Osteoblast (primary cell): ENCODE measurements around the gene AHNAK. TPM values are rescaled to one million over a fixed set of nuclear protein-coding genes. Genes with fewer than 3 reads are reported as not detected.

ENCODE experiments used
- DNase-seq: peaks from one replicate; pipeline ENCODE4 v3.0.0; 2011; ENCODE audit warnings: low spot score, mixed read lengths; ENCODE audit not compliant: insufficient read length; ENCODE audit errors: missing footprints
- H2AFZ ChIP-seq: 2 replicates; pipeline ENCODE4 v1.6.0; 2011; ENCODE audit warnings: mild to moderate bottlenecking, low read length
- H3K27ac ChIP-seq: 2 replicates; pipeline ENCODE4 v1.5.1; 2011; ENCODE audit warnings: mild to moderate bottlenecking, low read depth, low read length, moderate library complexity
- H3K27me3 ChIP-seq: 2 replicates; pipeline ENCODE4 v1.6.0; 2012; ENCODE audit warnings: mild to moderate bottlenecking, control low read depth, inconsistent platforms, low read length, moderate library complexity; ENCODE audit not compliant: insufficient read depth
- H3K36me3 ChIP-seq: 2 replicates; pipeline ENCODE4 v1.5.1; 2011; ENCODE audit warnings: mild to moderate bottlenecking, low read length, control low read depth, moderate library complexity; ENCODE audit not compliant: insufficient read depth
- H3K4me1 ChIP-seq: 2 replicates; pipeline ENCODE4 v1.5.1; 2011; ENCODE audit warnings: mild to moderate bottlenecking, low read length, control low read depth, moderate library complexity; ENCODE audit not compliant: insufficient read depth
- H3K4me2 ChIP-seq: 2 replicates; pipeline ENCODE4 v1.6.0; 2011; ENCODE audit warnings: mild to moderate bottlenecking, low read length; ENCODE audit not compliant: insufficient read depth
- H3K4me3 ChIP-seq: fragments of 200-600 bp; sonication (generic); 3 replicates; pipeline ENCODE4 v1.5.1; 2012; ENCODE audit warnings: mild to moderate bottlenecking, low read length, inconsistent platforms; ENCODE audit not compliant: insufficient read depth
- H3K79me2 ChIP-seq: 2 replicates; pipeline ENCODE4 v1.6.0; 2012; ENCODE audit warnings: mild to moderate bottlenecking, low read length, control low read depth, inconsistent platforms; ENCODE audit not compliant: insufficient read depth
- H3K9me3 ChIP-seq: 2 replicates; pipeline ENCODE4 v1.5.1; 2011; ENCODE audit warnings: low read depth, low read length, control low read depth
- H4K20me1 ChIP-seq: 2 replicates; pipeline ENCODE4 v1.6.0; 2012; ENCODE audit warnings: mild to moderate bottlenecking, low read length, control low read depth; ENCODE audit not compliant: insufficient read depth
- CTCF ChIP-seq: IDR thresholded peaks from 2 replicates; pipeline ENCODE4 v1.5.1; 2011; ENCODE audit warnings: mild to moderate bottlenecking, low read depth, low read length, moderate library complexity; ENCODE audit errors: extremely low read depth
- total RNA-seq: library from RNA; depleted of rRNA; stranded (reverse); fragments of >200 nt; gene quantifications from 2 replicates; pipeline ENCODE4 v1.2.3, GENCODE V29; 2012

AHNAK gene
- total RNA-seq, 1 donor, result 720 TPM

DNA sequence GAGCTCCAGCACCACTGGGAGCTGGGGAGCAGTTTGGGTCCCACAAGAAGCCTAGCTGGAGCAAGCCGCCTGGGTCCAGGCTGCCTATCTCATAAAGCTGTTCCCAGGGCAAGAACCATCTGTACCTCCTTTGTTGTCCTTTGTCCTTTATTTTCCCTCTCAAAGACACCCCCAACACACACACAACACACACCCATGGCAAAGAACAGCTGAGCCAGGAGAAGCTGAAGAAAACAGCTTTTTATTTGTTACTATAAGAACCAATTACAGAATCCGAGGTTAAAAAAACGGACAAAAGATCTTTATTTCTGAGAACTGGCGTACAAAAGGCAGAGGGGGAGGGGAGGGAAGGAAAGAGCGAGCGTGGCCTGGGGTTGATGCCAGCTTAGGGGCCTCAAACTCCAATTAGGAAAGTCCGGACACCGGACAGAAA, 46.4 kb upstream of the AHNAK start:
- H3K4me1 ChIP-seq, result peaks cover 22% of the 10 kb centered on the region
- peaks cover 49% of the 10 kb centered on the region for H3K36me3 ChIP-seq
- H3K27ac ChIP-seq, result no peak overlapping the region
- no peaks in the 10 kb centered on the region for H3K27me3 ChIP-seq
- H3K4me2 ChIP-seq, result no peak overlapping the region
- DNase-seq, result peak; percentile 25
- H2AFZ ChIP-seq, result no peak overlapping the region
- H3K4me3 ChIP-seq, result no peak overlapping the region
- peaks cover 26% of the 10 kb centered on the region for H3K79me2 ChIP-seq
- H4K20me1 ChIP-seq, result peaks cover 8% of the 10 kb centered on the region
- no peaks in the 10 kb centered on the region for H3K9me3 ChIP-seq
- no peak for TF ChIP-seq CTCF

DNA sequence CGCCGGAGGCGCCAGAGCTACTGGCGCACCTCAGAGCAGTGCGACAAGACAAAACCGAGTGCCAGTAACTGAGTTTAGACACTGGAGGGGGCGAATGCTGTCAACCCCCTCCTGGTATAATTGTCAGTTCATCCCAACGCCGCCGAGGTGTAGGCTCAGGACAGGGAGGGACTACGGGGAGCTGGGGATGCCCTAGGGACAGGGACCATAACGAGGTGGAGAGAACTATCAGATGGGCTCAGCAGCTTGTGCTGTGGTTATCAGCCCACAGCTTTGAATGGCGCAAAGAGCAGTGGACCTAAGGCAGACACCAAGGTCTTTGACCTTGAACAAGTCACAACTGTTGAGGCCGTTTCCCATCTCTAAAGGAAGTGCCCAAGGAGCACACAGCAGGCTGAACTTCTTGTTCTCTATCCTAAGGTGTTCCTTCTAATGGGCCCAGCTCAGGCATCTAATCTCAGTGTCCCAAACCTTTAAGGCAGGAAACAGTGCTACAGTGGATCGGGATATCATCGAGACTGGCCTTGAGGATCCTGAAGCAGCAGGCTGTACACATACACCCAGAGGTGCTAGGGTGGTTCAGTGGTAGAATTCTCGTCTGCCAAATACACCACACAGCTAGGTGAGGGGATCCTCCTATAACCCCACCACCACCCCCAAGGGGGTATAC, 45.7 kb upstream of the AHNAK start:
- peaks cover 27% of the 10 kb centered on the region for H3K4me1 ChIP-seq
- peaks cover 24% of the 10 kb centered on the region for H3K79me2 ChIP-seq
- H3K4me3 ChIP-seq, result peak overlapping the region; percentile 73
- peak overlapping the region; percentile 56 for H3K27ac ChIP-seq
- H3K27me3 ChIP-seq, result no peaks in the 10 kb centered on the region
- no peak for TF ChIP-seq CTCF
- peak overlapping the region; percentile 88 for H2AFZ ChIP-seq
- no peaks in the 10 kb centered on the region for H3K9me3 ChIP-seq
- peak overlapping the region; percentile 87 for H3K4me2 ChIP-seq
- peaks cover 48% of the 10 kb centered on the region for H3K36me3 ChIP-seq
- DNase-seq, result peak; percentile 61
- H4K20me1 ChIP-seq, result peaks cover 3% of the 10 kb centered on the region

DNA sequence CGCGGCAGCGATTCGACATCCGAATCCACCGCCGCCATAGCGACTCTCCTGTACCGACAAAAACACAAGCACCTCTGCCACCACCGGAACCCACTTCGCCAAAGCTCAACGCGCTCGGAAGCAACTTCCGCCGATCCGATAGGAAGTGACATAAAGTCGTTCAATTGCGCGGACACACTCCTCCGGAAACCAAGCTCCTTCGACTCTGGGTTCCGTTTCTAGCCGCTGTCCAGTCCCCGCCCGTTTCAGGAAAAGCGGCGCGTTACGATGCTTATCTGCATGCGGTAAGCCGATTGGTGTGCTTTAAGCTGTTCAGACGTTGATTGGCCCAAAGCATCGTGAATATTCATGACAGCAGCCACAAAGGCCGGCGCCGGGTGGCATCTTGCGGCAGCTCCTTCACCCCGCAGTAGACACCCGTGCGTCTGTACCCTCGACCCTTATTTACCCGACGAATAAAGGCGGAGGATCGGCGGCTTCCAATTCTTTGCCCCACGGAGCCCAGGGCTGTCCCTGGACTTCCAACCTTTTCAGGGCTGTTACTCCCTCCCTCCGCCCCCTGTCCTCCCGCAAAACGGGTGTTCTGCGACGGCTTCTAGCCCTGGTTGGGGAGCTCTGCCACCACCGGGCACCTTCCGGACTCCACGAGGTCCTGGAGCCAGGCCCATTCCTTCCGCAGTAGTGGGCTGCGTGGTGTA, 45.0 kb upstream of the AHNAK start, which contains the start of gene TUT1:
Gene TUT1 (minus strand): TSS at position 76 of the 698 bp plus-strand sequence. CDS start 38 bp downstream, at position 38.
- H3K79me2 ChIP-seq, result peaks cover 22% of the 10 kb centered on the region
- peaks cover 45% of the 10 kb centered on the region for H3K36me3 ChIP-seq
- no peak for TF ChIP-seq CTCF

More for the DNA sequence above, 45.0 kb upstream of the AHNAK start, which contains the start of gene TUT1:
- Histone ChIP-seq H3K27ac (peak within 1 kb of the TSS; percentile 69), H3K4me1 (peaks cover 27% of the 10 kb centered on the region), H3K9me3 (no peaks in the 10 kb centered on the region), H3K4me2 (peak within 1 kb of the TSS; percentile 89), H2AFZ (peak within 1 kb of the TSS; percentile 88), H4K20me1 (peaks cover 3% of the 10 kb centered on the region), H3K27me3 (no peaks in the 10 kb centered on the region), H3K4me3 (peak within 1 kb of the TSS; percentile 73)
- DNase-seq, result peak; percentile 98
